MM.1S (cell line): ENCODE data around the gene COP1.
"Not testable (repeated sequence)": the region's sequence is repeated elsewhere in the genome, so short reads cannot be mapped to it uniquely, and the experiment has no call there.

Source experiments
- DNase-seq: peaks from one replicate; pipeline ENCODE4 v3.0.0-alpha.2; 2015
- H2AFZ ChIP-seq: fragments of 300-600 bp; sonication (generic); 2 replicates; pipeline ENCODE4 v1.6.0; 2016; ENCODE audit warnings: antibody characterized with exemption, low read length
- H3F3A ChIP-seq: fragments of 300-600 bp; sonication (generic); 2 replicates; pipeline ENCODE4 v1.6.1; 2016; ENCODE audit warnings: mild to moderate bottlenecking, antibody characterized with exemption, low read length, moderate library complexity, mixed read lengths; ENCODE audit not compliant: insufficient read depth
- H3K27ac ChIP-seq: fragments of 300-600 bp; sonication (generic); 2 replicates; pipeline ENCODE4 v1.5.1; 2016; ENCODE audit warnings: mild to moderate bottlenecking, low read length
- H3K27me3 ChIP-seq: fragments of 300-600 bp; sonication (generic); replicated peaks from 2 replicates; pipeline ENCODE4 v1.6.0; 2016; ENCODE audit warnings: low read length; ENCODE audit not compliant: insufficient read depth
- H3K36me3 ChIP-seq: fragments of 300-600 bp; sonication (generic); replicated peaks from 2 replicates; pipeline ENCODE4 v1.6.1; 2016; ENCODE audit warnings: mild to moderate bottlenecking, low read length, mixed read lengths; ENCODE audit not compliant: insufficient read depth
- H3K4me1 ChIP-seq: fragments of 300-600 bp; sonication (generic); 2 replicates; pipeline ENCODE4 v1.6.1; 2016; ENCODE audit warnings: low read length, mixed read lengths
- H3K4me2 ChIP-seq: fragments of 300-600 bp; sonication (generic); 2 replicates; pipeline ENCODE4 v1.6.0; 2016; ENCODE audit warnings: low read depth, low read length
- H3K4me3 ChIP-seq: fragments of 300-600 bp; sonication (generic); 2 replicates; pipeline ENCODE4 v1.5.1; 2016; ENCODE audit warnings: low read length, mixed read lengths
- H3K79me2 ChIP-seq: fragments of 300-600 bp; sonication (generic); 2 replicates; pipeline ENCODE4 v1.6.1; 2016; ENCODE audit warnings: mixed run types, low read length, mixed read lengths
- H3K9ac ChIP-seq: fragments of 300-600 bp; sonication (generic); 2 replicates; pipeline ENCODE4 v1.6.1; 2016; ENCODE audit warnings: low read length, mixed read lengths
- H3K9me2 ChIP-seq: fragments of 300-600 bp; sonication (generic); replicated peaks from 2 replicates; pipeline ENCODE4 v1.6.1; 2016; ENCODE audit warnings: mild to moderate bottlenecking, low read length, mixed read lengths; ENCODE audit not compliant: insufficient read depth
- H3K9me3 ChIP-seq: fragments of 300-600 bp; sonication (generic); replicated peaks from 2 replicates; pipeline ENCODE4 v1.6.1; 2016; ENCODE audit warnings: mild to moderate bottlenecking, low read length, mixed read lengths; ENCODE audit not compliant: insufficient read depth
- H4K20me1 ChIP-seq: fragments of 300-600 bp; sonication (generic); 2 replicates; pipeline ENCODE4 v1.6.1; 2016; ENCODE audit warnings: mild to moderate bottlenecking, low read length, moderate library complexity, mixed read lengths; ENCODE audit not compliant: insufficient read depth
- CTCF ChIP-seq: fragments of 300-600 bp; sonication (generic); IDR thresholded peaks from 2 replicates; pipeline ENCODE4 v1.5.1; 2016; ENCODE audit warnings: antibody characterized with exemption, low read length, mixed read lengths
- EZH2 ChIP-seq: fragments of 300-600 bp; sonication (generic); optimal IDR thresholded peaks from 2 replicates; pipeline ENCODE3; 2017; ENCODE audit warnings: low read depth, mild to moderate bottlenecking, antibody characterized with exemption, low read length, mixed read lengths
- EZH2phosphoT487 ChIP-seq: fragments of 300-600 bp; sonication (generic); IDR thresholded peaks from 2 replicates; pipeline ENCODE4 v1.6.1; 2018; ENCODE audit warnings: antibody characterized with exemption, low read length

The COP1 gene

GRCh38 chr1:176017722-176018121 lies 189.4 kb downstream of the COP1 start:
- Histone ChIP-seq H3K27ac (no peak overlapping the region), H4K20me1 (no peaks in the 10 kb centered on the region), H2AFZ (no peak overlapping the region), H3K79me2 (no peaks in the 10 kb centered on the region), H3K9me2 (no peaks in the 10 kb centered on the region), H3K36me3 (no peaks in the 10 kb centered on the region), H3K4me1 (no peaks in the 10 kb centered on the region), H3K4me3 (no peak overlapping the region), H3K9ac (no peak overlapping the region), H3K9me3 (no peaks in the 10 kb centered on the region), H3K4me2 (no peak overlapping the region), H3K27me3 (no peaks in the 10 kb centered on the region), H3F3A (no peaks in the 10 kb centered on the region)
- no peak for TF ChIP-seq CTCF
- TF ChIP-seq EZH2phosphoT487: no peak
- TF ChIP-seq EZH2: no peak
- DNase-seq: no peak

GRCh38 chr1:176009951-176010350 lies 197.1 kb downstream of the COP1 start:
- Histone ChIP-seq H3F3A (no peaks in the 10 kb centered on the region), H3K27ac (no peak overlapping the region), H3K4me2 (no peak overlapping the region), H3K9me2 (no peaks in the 10 kb centered on the region), H3K4me1 (no peaks in the 10 kb centered on the region), H4K20me1 (no peaks in the 10 kb centered on the region), H3K9ac (no peak overlapping the region), H3K36me3 (no peaks in the 10 kb centered on the region; the same call in 1 of the 2 replicates), H3K79me2 (no peaks in the 10 kb centered on the region), H3K27me3 (no peaks in the 10 kb centered on the region), H3K9me3 (no peaks in the 10 kb centered on the region), H2AFZ (no peak overlapping the region), H3K4me3 (no peak overlapping the region)
- DNase-seq: no peak
- TF ChIP-seq EZH2 (no peak), CTCF (no peak), EZH2phosphoT487 (no peak)

GRCh38 chr1:176007756-176008389 lies 199.2 kb downstream of the COP1 start:
- H3K27me3 ChIP-seq, H3K9me2 ChIP-seq, H3K27ac ChIP-seq, H3K79me2 ChIP-seq, H3K9me3 ChIP-seq, DNase-seq, H3K4me1 ChIP-seq, H3K9ac ChIP-seq, H4K20me1 ChIP-seq, H2AFZ ChIP-seq, H3K4me2 ChIP-seq, H3F3A ChIP-seq, H3K4me3 ChIP-seq, H3K36me3 ChIP-seq: not testable (repeated sequence)

- H3K36me3 ChIP-seq, H3K9me3 ChIP-seq, H3K4me1 ChIP-seq, H3K27ac ChIP-seq, H3K4me2 ChIP-seq, H3K27me3 ChIP-seq, H3K9me2 ChIP-seq, H2AFZ ChIP-seq, H3K79me2 ChIP-seq, H3F3A ChIP-seq, H3K9ac ChIP-seq, H4K20me1 ChIP-seq, DNase-seq, H3K4me3 ChIP-seq: not testable (repeated sequence)
Measured at GRCh38 chr1:175994660-175995059, 212.4 kb downstream of the COP1 start.

- not testable (repeated sequence) for H3K27me3 ChIP-seq, H3F3A ChIP-seq, H3K9me3 ChIP-seq, H3K79me2 ChIP-seq, H3K9ac ChIP-seq, H3K4me3 ChIP-seq, H3K27ac ChIP-seq, H4K20me1 ChIP-seq, H3K4me1 ChIP-seq, H3K36me3 ChIP-seq, DNase-seq, H3K9me2 ChIP-seq, H3K4me2 ChIP-seq, H2AFZ ChIP-seq
Measured at GRCh38 chr1:175992825-175993224, 214.3 kb downstream of the COP1 start.

GRCh38 chr1:175992202-175992601 lies 214.9 kb downstream of the COP1 start:
- not testable (repeated sequence) for H2AFZ ChIP-seq, H3K27me3 ChIP-seq, H3K9me3 ChIP-seq, H4K20me1 ChIP-seq, H3K9ac ChIP-seq, H3K4me2 ChIP-seq, H3K27ac ChIP-seq, H3K36me3 ChIP-seq, DNase-seq, H3K4me3 ChIP-seq, H3K79me2 ChIP-seq, H3K9me2 ChIP-seq, H3F3A ChIP-seq, H3K4me1 ChIP-seq
